HEK293 (cell line): Measurements from ENCODE around the gene ARPC2.

Experiments used
- CTCF ChIA-PET: fragments of 350-600 bp; formaldehyde crosslinking; extraction: SDS; loops from one replicate; lab custom pipeline; 2021; ENCODE audit warnings: antibody characterized with exemption; lab: Yijun Ruan, JAX
- POLR2A ChIA-PET: fragments of 300-600 bp; formaldehyde crosslinking; extraction: SDS; loops from one replicate; lab custom pipeline; 2020; ENCODE audit warnings: antibody characterized with exemption, inconsistent platforms; lab: Yijun Ruan, JAX
- H3K27ac ChIP-seq: fragments of 200-500 bp; sonication (Bioruptor generic); 2 replicates; pipeline ENCODE4 v1.5.1; 2014; ENCODE audit warnings: low read depth, low read length, control low read depth, inconsistent platforms; ENCODE audit errors: extremely low read depth
- H3K36me3 ChIP-seq, 2 experiments: fragments of 200-500 bp in 1 of 2; sonication (Bioruptor generic) in 1 of 2; 1 replicate in 1 of 2; 2 replicates in 1 of 2; pipeline ENCODE4 v1.5.1; 2014 to 2017; ENCODE audit warnings: inconsistent platforms in 2 of 2, low read length in 2 of 2; ENCODE audit not compliant: control insufficient read depth in 2 of 2, insufficient read depth in 1 of 2
- H3K4me1 ChIP-seq: fragments of 200-500 bp; sonication (Bioruptor generic); 2 replicates; pipeline ENCODE4 v1.5.1; 2014; ENCODE audit warnings: mild to moderate bottlenecking, low read length, inconsistent platforms; ENCODE audit not compliant: control insufficient read depth, insufficient read depth
- H3K4me3 ChIP-seq: 2 replicates; pipeline ENCODE4 v1.5.1; 2011; ENCODE audit warnings: low read depth, mild to moderate bottlenecking, control low read depth, low read length, moderate library complexity
- H3K9me3 ChIP-seq: fragments of 200-500 bp; sonication (Bioruptor generic); 2 replicates; pipeline ENCODE4 v1.5.1; 2014; ENCODE audit warnings: low read depth, low read length, inconsistent platforms; ENCODE audit not compliant: control insufficient read depth, insufficient read depth
- GLIS1 ChIP-seq: fragments of 450-650 bp; formaldehyde crosslinking; IDR thresholded peaks from 2 replicates; pipeline ENCODE4 v1.5.1; 2016; ENCODE audit warnings: missing biosample characterization, missing genetic modification characterization
- REPIN1 ChIP-seq: fragments of 450-650 bp; formaldehyde crosslinking; IDR thresholded peaks from 2 replicates; pipeline ENCODE4 v1.5.1; 2017; ENCODE audit warnings: missing biosample characterization, missing genetic modification characterization, low read depth
- YY1 ChIP-seq: fragments of 450-650 bp; formaldehyde crosslinking; IDR thresholded peaks from 2 replicates; pipeline ENCODE4 v1.5.1; 2018; ENCODE audit warnings: missing biosample characterization, missing genetic modification characterization
- ZFP37 ChIP-seq: fragments of 450-650 bp; formaldehyde crosslinking; IDR thresholded peaks from 2 replicates; pipeline ENCODE4 v1.5.1; 2016; ENCODE audit warnings: missing biosample characterization, missing genetic modification characterization
- ZNF175 ChIP-seq: fragments of 450-650 bp; formaldehyde crosslinking; IDR thresholded peaks from 2 replicates; pipeline ENCODE4 v1.5.1; 2016; ENCODE audit warnings: missing biosample characterization, missing genetic modification characterization
- ZNF221 ChIP-seq: fragments of 450-650 bp; formaldehyde crosslinking; IDR thresholded peaks from 2 replicates; pipeline ENCODE4 v1.5.1; 2017; ENCODE audit warnings: missing biosample characterization, missing genetic modification characterization, borderline replicate concordance
- ZNF416 ChIP-seq: fragments of 450-650 bp; formaldehyde crosslinking; IDR thresholded peaks from 2 replicates; pipeline ENCODE4 v1.5.1; 2016; ENCODE audit warnings: missing biosample characterization, missing genetic modification characterization
- ZNF571 ChIP-seq: fragments of 450-650 bp; formaldehyde crosslinking; IDR thresholded peaks from 2 replicates; pipeline ENCODE4 v1.5.0; 2017; ENCODE audit warnings: missing biosample characterization, missing genetic modification characterization
- ZNF624 ChIP-seq: fragments of 450-650 bp; formaldehyde crosslinking; IDR thresholded peaks from 2 replicates; pipeline ENCODE4 v1.5.1; 2017; ENCODE audit warnings: missing biosample characterization, missing genetic modification characterization
- ZNF701 ChIP-seq: fragments of 450-650 bp; formaldehyde crosslinking; IDR thresholded peaks from 2 replicates; pipeline ENCODE4 v1.5.1; 2016; ENCODE audit warnings: missing biosample characterization, missing genetic modification characterization
- TF ChIP-seq, protein P1 (sequence below): fragments of 450-650 bp; formaldehyde crosslinking; IDR thresholded peaks from 2 replicates; pipeline ENCODE4 v1.5.1; 2017; ENCODE audit warnings: missing biosample characterization, missing genetic modification characterization
- TF ChIP-seq, protein P2 (sequence below): fragments of 450-650 bp; formaldehyde crosslinking; IDR thresholded peaks from 2 replicates; pipeline ENCODE4; 2016; ENCODE audit warnings: missing biosample characterization, missing genetic modification characterization
- TF ChIP-seq, protein P3 (sequence below): fragments of 450-650 bp; formaldehyde crosslinking; IDR thresholded peaks from 2 replicates; pipeline ENCODE4 v1.5.1; 2016; ENCODE audit warnings: missing biosample characterization, missing genetic modification characterization
- TF ChIP-seq, protein P4 (sequence below): fragments of 450-650 bp; formaldehyde crosslinking; optimal IDR thresholded peaks from 2 replicates; pipeline ENCODE3; 2016; ENCODE audit warnings: missing biosample characterization, mild to moderate bottlenecking, missing genetic modification characterization
- TF ChIP-seq, protein P5 (sequence below): fragments of 450-650 bp; formaldehyde crosslinking; conservative IDR thresholded peaks from 2 replicates; pipeline ENCODE4 v1.5.1; 2016; ENCODE audit warnings: low read depth, missing biosample characterization, missing genetic modification characterization
- TF ChIP-seq, protein P6 (sequence below): fragments of 450-650 bp; formaldehyde crosslinking; IDR thresholded peaks from 2 replicates; pipeline ENCODE4 v1.5.1; 2017; ENCODE audit warnings: missing biosample characterization, missing genetic modification characterization

Gene ARPC2

DNA sequence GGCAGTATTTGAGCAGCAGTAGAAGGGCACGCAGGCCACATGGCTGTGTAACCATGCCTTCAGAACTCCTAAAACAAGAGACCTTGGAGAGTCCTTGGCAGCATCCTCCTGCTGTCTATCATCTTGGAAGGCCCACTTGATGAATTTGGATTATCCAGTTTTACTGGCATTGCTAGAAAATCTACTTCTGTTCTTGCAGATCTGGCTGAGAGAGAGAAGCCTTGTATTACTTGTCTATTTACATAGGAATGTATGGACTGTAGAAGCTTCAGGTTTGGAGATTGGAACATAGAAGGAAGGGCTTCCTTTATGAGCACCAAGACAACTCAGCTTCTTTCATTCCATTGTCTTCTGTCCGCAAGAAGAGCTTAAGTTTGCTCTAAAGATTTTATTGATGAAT, 27.7 kb downstream of the ARPC2 start:
- ChIA-PET CTCF (interaction anchor here (0.7 to 3.0 kb wide), 3 partner anchors 12 to 597 kb away, joined by 3 to 12 read pairs (median 7); no protein-coding TSS in a partner anchor), POLR2A (no interaction called here)
- no peak overlapping the region for H3K4me3 ChIP-seq
- peaks cover 74 to 100% of the 10 kb centered on the region in 2 experiments for H3K36me3 ChIP-seq
- no peak overlapping the region for H3K27ac ChIP-seq
- no peaks in the 10 kb centered on the region for H3K4me1 ChIP-seq
- H3K9me3 ChIP-seq: no peaks in the 10 kb centered on the region
- TF ChIP-seq ZNF416 (tag by site-specific recombination) (no peak), ZNF624 (tag by site-specific recombination) (no peak), REPIN1 (tag by site-specific recombination) (no peak), ZNF221 (no peak), ZNF571 (tag by site-specific recombination) (no peak), ZFP37 (tag by site-specific recombination) (no peak), ZNF701 (no peak), GLIS1 (no peak), ZNF175 (no peak), YY1 (tag by site-specific recombination) (no peak)
- TF ChIP-seq, protein P1, sequence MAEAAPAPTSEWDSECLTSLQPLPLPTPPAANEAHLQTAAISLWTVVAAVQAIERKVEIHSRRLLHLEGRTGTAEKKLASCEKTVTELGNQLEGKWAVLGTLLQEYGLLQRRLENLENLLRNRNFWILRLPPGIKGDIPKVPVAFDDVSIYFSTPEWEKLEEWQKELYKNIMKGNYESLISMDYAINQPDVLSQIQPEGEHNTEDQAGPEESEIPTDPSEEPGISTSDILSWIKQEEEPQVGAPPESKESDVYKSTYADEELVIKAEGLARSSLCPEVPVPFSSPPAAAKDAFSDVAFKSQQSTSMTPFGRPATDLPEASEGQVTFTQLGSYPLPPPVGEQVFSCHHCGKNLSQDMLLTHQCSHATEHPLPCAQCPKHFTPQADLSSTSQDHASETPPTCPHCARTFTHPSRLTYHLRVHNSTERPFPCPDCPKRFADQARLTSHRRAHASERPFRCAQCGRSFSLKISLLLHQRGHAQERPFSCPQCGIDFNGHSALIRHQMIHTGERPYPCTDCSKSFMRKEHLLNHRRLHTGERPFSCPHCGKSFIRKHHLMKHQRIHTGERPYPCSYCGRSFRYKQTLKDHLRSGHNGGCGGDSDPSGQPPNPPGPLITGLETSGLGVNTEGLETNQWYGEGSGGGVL (tag by site-specific recombination): no peak
- TF ChIP-seq, protein P2, sequence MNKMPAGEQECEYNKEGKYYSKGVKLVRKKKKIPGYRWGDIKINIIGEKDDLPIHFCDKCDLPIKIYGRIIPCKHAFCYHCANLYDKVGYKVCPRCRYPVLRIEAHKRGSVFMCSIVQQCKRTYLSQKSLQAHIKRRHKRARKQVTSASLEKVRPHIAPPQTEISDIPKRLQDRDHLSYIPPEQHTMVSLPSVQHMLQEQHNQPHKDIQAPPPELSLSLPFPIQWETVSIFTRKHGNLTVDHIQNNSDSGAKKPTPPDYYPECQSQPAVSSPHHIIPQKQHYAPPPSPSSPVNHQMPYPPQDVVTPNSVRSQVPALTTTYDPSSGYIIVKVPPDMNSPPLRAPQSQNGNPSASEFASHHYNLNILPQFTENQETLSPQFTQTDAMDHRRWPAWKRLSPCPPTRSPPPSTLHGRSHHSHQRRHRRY (tag by site-specific recombination): no peak
- TF ChIP-seq, protein P3, sequence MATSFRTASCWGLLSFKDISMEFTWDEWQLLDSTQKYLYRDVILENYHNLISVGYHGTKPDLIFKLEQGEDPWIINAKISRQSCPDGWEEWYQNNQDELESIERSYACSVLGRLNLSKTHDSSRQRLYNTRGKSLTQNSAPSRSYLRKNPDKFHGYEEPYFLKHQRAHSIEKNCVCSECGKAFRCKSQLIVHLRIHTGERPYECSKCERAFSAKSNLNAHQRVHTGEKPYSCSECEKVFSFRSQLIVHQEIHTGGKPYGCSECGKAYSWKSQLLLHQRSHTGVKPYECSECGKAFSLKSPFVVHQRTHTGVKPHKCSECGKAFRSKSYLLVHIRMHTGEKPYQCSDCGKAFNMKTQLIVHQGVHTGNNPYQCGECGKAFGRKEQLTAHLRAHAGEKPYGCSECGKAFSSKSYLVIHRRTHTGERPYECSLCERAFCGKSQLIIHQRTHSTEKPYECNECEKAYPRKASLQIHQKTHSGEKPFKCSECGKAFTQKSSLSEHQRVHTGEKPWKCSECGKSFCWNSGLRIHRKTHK (tag by site-specific recombination): no peak
- TF ChIP-seq, protein P4, sequence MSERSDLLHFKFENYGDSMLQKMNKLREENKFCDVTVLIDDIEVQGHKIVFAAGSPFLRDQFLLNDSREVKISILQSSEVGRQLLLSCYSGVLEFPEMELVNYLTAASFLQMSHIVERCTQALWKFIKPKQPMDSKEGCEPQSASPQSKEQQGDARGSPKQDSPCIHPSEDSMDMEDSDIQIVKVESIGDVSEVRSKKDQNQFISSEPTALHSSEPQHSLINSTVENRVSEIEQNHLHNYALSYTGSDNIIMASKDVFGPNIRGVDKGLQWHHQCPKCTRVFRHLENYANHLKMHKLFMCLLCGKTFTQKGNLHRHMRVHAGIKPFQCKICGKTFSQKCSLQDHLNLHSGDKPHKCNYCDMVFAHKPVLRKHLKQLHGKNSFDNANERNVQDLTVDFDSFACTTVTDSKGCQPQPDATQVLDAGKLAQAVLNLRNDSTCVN: no peak
- TF ChIP-seq, protein P5, sequence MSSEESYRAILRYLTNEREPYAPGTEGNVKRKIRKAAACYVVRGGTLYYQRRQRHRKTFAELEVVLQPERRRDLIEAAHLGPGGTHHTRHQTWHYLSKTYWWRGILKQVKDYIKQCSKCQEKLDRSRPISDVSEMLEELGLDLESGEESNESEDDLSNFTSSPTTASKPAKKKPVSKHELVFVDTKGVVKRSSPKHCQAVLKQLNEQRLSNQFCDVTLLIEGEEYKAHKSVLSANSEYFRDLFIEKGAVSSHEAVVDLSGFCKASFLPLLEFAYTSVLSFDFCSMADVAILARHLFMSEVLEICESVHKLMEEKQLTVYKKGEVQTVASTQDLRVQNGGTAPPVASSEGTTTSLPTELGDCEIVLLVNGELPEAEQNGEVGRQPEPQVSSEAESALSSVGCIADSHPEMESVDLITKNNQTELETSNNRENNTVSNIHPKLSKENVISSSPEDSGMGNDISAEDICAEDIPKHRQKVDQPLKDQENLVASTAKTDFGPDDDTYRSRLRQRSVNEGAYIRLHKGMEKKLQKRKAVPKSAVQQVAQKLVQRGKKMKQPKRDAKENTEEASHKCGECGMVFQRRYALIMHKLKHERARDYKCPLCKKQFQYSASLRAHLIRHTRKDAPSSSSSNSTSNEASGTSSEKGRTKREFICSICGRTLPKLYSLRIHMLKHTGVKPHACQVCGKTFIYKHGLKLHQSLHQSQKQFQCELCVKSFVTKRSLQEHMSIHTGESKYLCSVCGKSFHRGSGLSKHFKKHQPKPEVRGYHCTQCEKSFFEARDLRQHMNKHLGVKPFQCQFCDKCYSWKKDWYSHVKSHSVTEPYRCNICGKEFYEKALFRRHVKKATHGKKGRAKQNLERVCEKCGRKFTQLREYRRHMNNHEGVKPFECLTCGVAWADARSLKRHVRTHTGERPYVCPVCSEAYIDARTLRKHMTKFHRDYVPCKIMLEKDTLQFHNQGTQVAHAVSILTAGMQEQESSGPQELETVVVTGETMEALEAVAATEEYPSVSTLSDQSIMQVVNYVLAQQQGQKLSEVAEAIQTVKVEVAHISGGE: no peak
- TF ChIP-seq, protein P6, sequence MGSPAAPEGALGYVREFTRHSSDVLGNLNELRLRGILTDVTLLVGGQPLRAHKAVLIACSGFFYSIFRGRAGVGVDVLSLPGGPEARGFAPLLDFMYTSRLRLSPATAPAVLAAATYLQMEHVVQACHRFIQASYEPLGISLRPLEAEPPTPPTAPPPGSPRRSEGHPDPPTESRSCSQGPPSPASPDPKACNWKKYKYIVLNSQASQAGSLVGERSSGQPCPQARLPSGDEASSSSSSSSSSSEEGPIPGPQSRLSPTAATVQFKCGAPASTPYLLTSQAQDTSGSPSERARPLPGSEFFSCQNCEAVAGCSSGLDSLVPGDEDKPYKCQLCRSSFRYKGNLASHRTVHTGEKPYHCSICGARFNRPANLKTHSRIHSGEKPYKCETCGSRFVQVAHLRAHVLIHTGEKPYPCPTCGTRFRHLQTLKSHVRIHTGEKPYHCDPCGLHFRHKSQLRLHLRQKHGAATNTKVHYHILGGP: no peak
